ENCODE results near the gene TUBG1.
"Not testable (repeated sequence)": the region's sequence is repeated elsewhere in the genome, so short reads cannot be mapped to it uniquely, and the experiment has no call there.

TUBG1 gene

DNA sequence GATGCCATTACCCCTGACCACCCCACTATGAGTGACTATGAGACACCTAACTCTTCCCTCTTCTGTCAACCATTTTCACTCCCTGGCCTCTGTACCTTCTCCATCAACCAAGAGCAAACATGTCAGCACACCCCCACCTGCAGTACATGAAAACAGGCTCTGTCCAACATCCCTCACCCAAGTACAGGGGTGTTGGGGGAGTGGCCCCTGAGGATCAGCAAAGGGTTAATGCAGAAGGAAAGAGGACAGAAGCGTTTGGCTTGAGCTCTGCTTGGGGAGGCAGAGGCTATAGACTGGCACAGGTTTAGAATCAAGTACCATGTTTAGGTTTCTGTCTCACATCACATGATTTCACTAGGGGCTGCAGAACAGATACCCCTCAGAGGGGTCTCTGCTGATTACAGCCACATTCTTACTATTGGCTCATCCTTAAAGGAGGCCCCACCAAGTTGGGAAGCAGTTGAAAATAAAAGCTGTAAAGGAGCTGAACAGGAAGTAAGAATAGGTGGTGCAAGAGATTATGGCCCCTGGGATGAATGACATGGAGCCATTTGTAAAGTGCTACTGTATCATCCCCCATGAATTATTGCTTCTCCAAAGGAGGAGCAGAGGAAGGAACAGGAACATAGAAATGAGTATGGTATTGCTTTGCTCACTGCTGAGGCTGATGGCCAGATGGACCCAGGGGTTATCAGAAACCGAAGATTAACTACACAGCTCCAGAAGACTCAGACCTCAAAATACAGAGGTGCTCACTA, 29.5 kb upstream of the TUBG1 start:
- DNase-seq: no peak

DNA sequence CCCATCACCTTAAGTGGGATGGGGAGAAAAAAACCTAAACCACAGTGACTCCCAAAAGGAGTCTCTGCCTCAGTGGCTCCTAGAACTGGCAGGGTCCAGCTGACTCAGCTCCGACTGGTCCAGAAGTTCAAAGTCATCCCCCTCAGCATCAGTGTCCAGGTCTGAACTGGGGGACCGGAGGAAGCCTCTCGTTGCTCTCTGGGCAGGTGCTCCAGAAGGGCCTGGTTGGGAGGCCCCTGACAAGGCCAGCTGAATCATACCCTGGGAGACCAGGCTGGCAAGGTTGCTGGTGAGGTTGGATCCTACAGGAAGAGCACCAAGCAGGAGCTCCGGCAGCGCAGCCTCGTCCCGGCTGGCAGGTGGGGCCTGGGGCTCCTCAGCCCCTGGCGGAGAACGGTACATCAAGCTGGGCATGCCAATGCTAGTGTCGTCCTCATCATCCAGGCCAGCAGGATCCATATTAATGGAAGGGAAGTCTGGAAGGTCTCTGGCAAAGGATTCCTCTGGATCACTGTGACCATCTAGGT, 27.7 kb upstream of the TUBG1 start:
- DNase-seq: no peak

DNA sequence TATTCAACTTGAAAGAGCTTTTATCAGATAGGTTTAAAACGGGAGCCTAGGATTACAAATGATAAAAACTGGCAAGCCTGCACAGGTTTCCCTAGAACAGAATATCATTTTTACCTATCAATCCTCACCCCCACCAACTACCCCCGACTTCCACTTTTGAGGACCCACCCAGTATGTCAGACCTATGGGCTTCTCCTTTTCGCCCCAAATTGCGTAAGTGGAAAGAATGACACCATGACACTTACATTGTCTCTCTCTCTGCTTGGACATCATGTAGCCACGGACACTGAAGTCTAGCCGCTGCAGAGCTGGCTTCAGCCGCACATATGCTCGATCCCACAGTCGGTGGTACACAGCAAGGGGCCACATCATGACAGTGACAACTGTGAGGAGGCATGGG, 24.6 kb upstream of the TUBG1 start:
- no peak for DNase-seq

DNA sequence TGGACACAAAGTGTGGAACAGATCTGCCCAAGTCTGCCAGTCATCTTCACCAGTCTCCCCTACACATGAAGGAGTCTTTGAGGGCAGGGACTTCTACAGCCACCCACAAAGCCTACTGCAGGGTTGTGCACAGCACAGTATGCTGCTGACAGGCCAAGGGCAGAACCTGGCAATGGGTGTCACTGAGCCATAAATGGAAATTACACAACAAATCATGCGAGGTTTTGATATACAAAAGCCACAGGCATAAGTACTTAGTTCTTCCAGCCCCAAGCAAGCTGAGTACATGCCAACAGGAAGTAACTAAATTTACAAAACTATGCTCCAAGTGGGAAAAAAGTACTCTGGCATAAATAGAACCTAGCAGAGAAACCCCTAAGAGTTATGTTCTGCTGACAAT, 24.1 kb upstream of the TUBG1 start:
- DNase-seq: no peak

DNA sequence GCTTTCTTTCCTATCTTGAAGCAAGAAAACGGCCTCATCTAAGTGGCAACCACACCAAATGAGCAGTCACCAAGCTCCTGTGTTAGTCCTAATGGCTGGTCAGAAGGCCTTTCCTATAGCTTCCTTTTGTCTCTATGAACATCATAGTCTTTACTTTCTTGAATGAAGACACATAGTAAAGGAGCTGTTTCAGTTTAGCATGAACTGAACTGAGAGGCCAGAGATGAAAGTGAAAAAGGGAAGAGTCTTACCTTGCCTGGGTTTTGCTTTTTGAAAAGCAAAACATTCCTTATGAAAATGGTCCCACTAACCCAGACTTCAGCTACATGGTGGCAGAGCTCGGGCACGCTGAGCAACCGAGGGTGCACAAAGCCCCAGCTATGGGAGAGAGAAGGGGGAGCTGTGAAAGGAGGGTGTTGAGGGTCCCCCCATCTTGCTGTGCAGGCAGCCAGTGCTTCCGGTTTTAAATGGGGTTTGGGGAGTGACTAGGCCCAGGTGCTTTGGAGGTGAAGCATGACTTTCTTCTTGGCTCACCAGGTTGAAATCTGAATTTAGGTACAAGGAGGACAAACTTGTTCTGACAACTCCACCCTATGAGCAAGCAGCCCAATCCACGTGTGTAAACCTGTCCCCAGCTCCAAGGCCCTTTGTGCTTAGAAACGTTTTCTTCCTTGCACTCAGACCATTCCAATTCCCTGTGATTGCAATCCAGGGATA, 22.8 kb upstream of the TUBG1 start:
- no peak for DNase-seq

DNA sequence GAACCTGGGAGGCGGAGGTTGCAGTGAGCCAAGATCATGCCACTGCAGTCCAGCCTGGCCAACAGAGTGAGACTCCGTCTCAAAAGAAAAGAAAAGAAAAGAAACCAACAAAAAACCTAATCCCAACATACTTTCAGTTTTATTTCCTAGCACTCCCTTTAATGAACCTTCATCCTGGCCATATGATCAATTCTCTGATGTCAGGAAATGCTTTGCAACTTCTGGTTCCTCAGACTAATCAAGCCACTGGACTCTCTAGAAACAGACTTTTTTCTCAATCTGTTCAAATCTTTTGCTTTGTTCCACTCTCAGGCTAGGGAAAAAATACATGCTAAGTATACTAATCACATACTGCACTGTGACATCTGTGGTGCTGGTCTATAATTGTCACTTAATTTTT, 18.6 kb upstream of the TUBG1 start:
- no peak for DNase-seq

DNA sequence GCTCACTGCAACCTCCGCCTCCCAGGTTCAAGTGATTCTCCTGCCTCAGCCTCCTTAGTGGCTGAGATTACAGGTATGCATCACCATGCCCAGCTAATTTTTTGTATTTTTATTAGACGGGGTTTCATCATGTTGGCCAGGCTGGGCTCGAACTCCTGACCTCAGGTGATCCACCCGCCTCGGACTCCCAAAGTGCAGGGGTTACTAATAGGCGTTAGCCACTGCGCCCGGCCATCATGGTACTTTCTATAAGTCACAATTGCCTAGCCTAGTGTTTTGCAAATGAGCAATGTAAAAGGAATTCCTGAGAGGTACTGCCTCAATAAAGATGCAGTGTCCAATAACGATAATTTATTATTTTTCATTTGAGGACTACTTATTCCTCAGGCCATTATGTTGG, 18.1 kb upstream of the TUBG1 start:
- no peak for DNase-seq

DNA sequence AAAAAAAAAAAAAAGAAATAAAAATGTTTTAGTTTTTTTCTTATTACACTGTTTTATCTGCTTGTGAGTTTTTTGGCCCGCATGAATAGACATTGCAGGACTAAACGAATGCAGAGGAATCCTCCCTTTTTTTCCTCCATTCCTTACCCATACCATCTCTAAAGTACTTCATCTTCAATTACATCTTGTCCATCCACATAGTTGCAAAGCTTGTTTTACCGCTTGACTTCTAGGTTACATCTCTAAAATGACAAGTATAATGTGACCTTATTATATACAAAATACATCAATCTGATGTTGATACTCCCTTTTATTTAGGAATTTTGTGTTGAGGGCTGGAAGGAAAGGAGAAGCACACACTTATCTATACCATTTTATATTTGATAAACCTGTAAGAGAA, 13.1 kb upstream of the TUBG1 start:
- DNase-seq: no peak

DNA sequence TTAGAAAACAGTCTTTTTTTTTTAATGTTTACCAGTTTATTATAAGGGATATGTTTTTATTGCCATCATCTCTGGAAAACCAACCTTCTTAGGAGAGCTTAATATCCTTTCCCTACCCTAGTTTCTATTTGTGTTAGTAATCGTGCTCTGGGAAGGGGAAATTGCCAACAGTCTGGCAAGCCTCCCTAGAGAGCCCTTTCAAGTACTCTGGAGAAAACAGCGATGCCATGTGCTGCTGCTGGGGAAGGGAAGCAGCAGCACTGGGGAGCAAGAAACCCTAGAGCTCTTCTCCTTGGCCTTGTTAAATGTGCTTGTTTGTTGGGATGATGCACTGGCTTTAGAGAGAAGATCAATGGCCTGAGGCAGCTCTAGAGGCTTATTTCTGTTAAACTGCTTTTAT, 10.6 kb upstream of the TUBG1 start:
- DNase-seq: no peak

DNA sequence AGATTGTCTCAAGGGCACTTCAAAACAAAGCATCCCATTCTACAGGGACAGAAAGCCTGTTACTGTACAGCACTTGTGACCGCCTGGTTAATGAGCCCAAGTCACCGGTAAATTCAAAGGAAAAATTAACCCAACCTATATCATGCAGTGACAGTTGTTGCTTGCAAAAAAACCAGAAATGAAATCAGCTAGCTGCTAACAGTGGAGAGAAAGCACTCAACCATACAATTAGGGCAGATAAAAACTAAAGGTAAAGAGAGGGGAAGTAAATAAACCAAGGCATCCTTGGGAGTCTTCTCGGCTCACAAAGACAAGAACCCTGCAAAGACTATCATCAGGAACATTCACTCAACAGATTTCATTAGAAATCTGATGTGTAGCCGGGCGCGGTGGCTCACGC, 6.2 kb upstream of the TUBG1 start:
- no peak for DNase-seq

DNA sequence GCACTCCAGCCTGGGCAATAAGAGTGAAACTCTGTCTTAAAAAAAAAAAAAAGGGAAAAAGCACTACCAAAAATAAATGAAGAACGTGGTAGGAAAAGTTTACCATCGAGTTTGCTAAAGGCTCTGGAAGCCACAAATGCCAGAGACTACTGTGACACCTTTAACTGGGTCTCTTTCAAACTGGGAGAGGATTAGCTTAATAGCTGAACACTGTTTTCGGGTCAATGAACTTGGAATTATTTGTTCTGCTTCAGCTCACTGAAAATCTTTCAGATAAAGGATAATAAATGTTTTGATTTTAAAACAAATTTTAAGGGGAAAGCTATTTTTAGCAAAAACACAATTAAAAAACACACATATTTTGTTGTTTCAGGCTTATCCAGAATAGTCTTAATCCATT, 1.7 kb upstream of the TUBG1 start:
- DNase-seq: no peak

DNA sequence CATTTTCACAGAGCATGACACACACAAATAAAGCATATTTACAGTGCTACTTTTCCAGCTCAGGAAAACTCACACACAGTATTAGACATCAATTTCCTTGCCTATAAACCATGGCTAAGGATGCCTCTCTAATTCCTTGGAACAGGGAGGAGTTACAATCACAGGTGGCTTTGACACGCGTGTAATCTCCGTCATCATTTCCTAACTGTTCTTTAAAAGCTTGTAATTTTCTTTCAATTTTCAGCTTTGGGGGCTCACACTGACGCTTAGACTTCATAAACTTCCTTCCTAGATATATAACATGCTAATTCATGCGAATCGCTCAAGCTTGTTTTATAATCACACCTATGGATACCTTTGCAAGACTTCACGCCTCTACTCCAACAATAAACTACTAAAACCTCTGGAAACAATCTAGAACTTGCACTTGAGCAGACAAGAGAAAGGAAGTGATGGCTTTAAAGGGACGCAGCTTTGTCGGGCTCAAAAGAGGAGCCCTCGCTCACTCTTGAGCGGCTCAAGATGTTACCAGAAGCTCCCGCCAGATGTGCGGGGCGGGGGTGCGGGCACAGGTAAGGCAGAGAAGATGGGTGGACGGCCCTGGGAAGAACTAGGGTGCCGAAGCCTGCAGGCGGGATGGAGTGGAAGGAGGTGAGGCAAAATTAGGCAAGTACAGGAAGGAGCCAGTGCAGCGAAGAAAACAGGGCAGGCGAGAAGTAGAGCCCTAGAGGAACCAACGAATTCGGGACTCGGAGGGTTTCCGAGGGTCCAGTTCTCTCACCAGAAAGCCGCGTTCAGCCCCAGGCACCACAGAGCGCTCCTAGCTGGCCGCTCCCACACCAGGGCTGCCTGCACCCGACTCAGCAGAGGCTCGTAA, 940 bp upstream of the TUBG1 start:
- no peak for DNase-seq

DNA sequence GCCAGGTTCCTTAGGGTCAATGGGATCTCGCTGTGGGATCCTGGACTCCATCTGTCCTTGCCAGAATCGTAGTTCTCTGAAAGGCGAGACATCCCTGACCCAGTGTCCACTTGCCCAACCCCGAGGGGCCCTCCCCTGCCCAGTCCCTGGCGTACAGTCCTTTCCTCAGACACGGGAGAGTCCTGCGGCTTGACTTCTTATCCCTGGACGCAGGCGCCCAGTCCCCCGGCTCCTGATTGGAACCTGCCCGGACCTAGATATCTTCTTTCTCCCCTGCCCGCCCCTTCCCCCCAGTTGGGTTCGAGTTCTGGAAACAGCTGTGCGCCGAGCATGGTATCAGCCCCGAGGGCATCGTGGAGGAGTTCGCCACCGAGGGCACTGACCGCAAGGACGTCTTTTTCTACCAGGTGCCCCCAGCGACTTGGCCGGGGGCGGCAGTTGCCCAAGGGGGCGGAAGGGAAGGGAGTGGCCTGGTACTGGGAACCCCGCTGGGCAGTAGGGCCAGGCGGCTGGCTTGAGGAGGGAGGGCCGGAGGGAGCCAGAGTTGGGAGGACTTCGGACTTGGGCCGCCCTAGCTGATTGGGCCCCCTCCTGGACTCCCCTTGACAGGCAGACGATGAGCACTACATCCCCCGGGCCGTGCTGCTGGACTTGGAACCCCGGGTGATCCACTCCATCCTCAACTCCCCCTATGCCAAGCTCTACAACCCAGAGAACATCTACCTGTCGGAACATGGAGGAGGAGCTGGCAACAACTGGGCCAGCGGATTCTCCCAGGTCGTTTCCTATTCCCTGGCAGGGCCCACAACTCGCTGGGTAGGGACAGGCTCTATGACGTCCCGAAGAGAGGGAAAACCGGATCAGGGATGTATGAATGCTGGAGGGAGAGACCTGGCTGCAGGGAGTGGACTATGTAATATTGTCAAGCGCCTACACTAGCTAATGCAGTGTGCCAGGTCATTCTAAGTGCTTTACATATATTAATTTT, 625 bp downstream of the TUBG1 start:
- DNase-seq: peak; percentile 14

DNA sequence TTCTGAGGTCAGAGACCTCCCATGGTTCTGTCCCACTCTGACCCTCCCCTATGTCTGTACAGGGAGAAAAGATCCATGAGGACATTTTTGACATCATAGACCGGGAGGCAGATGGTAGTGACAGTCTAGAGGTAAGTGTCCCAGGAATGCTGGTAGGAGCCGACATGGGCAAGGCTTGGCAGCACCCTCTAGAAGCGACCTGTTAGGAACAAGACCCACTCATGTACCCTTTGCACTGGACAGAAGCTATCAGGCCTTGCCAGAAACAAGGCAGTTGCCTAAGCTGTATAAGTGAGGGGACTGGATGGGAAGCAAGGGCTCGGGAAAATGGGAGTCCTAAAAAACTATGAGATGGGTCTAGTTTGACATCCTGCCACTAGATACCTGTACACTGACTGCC, 2.5 kb downstream of the TUBG1 start:
- DNase-seq: no peak

DNA sequence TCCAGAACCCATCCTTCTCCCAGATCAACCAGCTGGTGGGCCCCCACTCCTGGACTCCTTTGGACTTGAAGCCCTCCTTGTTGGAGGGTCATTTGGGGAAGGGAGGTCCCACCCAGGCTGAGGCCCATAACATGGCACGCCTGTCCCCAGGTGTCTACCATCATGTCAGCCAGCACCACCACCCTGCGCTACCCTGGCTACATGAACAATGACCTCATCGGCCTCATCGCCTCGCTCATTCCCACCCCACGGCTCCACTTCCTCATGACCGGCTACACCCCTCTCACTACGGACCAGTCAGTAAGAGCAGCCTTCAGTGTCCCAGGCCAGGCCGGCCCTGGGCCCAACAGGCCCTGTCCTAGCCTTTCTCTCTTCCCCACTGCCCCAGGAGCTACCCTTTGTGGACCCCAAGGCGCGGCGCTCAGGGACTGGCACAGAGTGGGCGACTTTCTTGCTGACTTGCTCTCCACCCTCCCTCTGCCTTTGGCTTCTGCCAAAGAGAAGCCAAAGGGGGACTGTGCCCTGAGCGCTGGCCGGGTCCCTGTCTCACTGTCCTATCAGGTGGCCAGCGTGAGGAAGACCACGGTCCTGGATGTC, 4.3 kb downstream of the TUBG1 start:
- no peak for DNase-seq

DNA sequence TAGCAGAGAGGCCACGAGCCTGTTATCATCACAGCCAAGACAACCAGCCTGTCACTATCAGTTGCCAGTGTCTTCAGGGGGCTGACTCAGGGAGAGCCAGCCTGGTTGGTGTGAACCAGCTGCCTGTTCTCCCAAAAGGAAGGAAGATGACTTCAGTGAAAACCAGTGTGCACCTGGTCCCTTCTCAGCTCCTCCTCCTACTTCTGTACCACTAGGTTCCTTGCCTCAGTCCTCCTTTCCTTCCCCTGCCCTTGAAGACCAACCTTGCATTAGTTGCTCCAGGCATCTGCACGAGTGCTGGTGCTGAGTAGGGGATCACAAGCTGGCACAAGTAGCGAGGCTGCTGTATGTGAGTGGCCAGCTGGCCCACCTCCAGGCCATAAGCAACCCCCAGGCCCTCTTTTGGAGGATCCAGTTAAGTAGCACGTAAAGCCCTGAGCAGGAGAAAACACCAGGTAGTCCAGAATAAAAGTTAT, 8.5 kb downstream of the TUBG1 start:
- no peak for DNase-seq

DNA sequence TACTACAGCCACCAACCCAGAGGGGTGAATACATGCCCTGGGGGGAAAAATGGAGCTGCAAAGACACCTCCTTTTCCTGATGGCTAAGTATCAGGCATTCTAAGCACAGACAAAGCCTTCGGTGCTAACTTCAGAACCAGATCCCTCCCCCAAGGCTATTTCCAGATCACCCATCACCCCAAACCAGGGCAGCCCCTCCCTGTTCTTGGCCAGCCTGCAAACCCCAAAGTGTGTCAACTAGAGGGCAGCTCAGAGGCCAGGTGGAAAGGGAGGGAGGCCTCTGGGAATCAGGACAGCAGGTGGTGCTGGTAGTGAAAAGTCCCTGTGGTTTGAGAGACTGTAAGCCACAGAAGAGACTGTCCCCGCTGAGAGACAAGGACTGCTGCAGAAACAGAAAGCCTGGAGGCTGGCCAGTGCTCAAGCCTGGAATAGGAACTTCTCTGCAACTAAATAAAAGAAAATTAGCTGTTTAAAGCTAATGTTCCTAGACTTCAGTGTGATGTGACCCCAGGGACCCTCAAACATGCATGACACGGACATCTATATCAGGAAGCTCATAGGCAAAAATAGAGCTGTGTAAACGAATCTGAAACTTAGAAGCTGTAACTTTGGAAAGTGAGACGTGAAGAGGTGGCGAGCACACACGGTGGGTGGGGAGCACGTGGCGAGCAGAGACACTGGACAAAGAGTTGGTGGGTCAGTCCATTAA, 9.1 kb downstream of the TUBG1 start:
- DNase-seq: no peak

DNA sequence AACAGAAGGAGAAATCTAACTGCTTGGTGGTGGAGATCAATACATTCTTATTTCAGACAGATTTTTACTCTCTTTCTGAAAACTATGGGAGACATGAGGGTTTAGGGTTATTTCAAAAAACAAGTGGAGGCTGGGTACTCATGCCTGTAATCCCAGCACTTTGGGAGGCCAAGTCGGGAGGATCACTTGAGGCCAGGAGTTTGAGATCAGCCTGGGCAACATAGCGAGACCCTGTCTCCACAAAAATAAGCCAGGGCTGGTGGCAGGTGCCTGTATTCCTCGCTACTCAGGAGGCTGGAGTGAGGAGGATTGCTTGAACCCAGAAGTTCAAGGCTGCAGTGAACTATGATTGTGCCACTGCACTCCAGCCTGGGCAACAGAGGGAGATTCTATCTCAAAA, 12.5 kb downstream of the TUBG1 start:
- DNase-seq: not testable (repeated sequence)

DNA sequence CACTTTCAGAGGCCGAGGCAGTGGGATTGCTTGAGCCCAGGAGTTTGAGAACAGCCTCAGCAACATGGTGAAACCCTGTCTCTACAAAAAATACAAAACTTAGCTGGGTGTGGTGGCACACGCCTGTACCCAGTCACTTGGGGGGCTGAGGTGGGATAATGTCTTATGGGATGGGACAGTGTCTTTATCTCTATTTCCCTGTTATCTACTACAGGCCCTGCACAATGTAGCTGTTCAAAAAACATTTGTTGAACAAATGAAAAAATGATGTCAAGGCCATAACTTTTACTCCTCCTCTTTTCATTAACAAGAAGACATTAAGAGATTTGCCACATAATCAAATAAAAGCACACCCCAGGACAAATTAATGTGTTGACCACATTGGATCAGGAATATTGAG, 13.8 kb downstream of the TUBG1 start:
- no peak for DNase-seq

DNA sequence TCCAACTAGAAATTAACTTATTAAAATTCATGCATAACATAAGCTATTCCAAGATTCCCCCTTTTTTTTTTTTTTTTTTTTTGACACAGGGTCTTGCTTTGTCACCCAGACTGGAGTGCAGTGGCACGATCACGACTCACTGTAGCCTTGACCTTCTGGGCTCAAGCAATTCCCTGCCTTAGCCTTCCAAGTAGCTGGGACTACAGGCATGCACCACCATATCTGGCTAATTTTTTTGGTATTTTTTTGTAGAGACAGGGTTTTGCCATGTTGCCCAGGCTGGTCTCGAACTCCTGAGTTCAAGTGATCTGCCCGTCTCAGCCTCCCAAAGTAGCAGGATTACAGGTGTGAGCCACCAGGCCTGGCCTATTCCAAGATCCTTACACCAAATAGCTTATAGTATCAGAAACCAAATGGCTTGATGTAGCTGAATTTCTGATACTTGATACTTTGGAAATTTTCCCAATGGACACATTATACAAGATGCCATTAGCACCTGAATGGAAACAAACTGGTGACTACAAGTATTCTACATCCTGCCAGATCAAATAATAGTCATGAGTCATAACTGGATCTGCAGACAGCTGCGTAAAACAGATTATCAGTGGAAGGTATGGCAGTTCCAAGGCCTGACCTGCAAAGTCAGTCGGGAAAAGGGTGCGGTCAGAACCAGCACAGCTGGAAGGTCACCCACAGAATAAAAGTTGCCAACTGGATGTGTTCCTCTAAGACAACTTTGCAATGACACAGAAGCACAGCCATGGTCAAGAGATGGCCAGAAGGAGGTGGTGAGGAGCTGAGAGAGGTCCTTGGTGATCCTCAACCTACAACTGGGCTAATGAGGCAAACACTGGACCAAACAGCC, 14.5 kb downstream of the TUBG1 start:
- DNase-seq: no peak
